ENCODE data around the gene CLSTN3. TPM values are rescaled to one million over a fixed set of nuclear protein-coding genes. Genes with fewer than 3 reads are reported as not detected.

The CLSTN3 gene
- total and polyA plus RNA-seq, 2 of the 13 experiments (the other 11 are each of a cell fraction or from before 2014, with no cell fraction given) = 26.2 to 94.1 TPM

DNA sequence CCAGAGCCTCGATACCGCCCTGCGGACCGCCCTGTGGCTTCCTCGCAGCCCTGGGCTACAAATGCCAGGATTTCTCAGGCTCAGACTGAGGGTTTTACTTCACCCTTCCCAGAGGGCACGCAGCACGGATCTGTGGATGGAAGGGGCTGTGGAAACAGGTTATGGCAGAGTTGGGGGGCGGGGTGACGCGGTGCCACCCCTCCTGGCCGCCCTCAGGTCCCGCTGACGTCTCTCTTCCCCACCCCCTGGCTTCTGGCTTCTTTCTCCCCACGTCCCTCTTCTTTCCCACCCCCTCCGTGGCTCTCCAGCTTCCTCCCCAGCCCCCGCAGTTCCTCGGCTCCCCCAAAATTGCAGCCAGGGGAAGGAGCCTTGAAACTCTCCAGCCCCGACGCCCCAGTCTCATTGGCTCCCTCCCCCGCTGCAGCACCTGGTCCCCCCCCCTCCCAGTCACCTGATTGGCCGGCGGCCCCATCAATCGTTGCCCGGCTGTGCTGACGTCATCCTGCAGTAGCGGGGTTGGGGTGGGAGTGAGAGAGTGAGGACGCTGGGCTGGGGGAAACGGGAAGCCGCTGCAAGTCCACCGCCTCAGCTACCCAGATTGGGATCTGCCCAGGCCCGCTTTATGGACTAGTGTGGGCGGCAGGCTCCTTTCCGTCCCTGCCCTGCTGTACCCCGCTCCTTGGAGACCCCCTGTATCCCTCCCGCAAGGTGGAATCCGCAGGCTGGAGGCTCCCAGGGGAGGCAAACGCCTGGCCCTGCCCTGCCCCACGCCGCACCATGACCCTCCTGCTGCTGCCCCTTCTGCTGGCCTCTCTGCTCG, at the start of gene CLSTN3 (continued):
- TF ChIP-seq ZNF451 (CRISPR knock-in tag; IDR thresholded peaks at IDR 0.05) (no peak), ZNF335 (CRISPR knock-in tag; IDR thresholded peaks at IDR 0.05) (0 out of 2 replicates have a peak, but pooled peaks have one; percentile 22), ZNF12 (CRISPR knock-in tag; IDR thresholded peaks at IDR 0.05) (no peak), MXD4 (CRISPR knock-in tag; IDR thresholded peaks at IDR 0.05) (0 out of 2 replicates have a peak, but pooled peaks have one; percentile 12), ZNF577 (CRISPR knock-in tag; IDR thresholded peaks at IDR 0.05; ENCODE audit: borderline replicate concordance, low read depth) (no peak), MEF2D (CRISPR knock-in tag; IDR thresholded peaks at IDR 0.05) (0 out of 2 replicates have a peak, but pooled peaks have one; percentile 13), HNF4A (CRISPR knock-in tag; IDR thresholded peaks at IDR 0.05) (no peak), GATAD2A (CRISPR knock-in tag; IDR thresholded peaks at IDR 0.05) (no peak), ELF3 (CRISPR knock-in tag; IDR thresholded peaks at IDR 0.05) (no peak; the same call in 1 of the 2 replicates), SIN3B (IDR thresholded peaks at IDR 0.05; ENCODE audit: low read length) (no peak), KMT2B (CRISPR knock-in tag; IDR thresholded peaks at IDR 0.05) (no peak), RAD21 (CRISPR knock-in tag; IDR thresholded peaks at IDR 0.05) (no peak; the same call in 1 of the 2 replicates)
- TF ChIP-seq, protein P1, sequence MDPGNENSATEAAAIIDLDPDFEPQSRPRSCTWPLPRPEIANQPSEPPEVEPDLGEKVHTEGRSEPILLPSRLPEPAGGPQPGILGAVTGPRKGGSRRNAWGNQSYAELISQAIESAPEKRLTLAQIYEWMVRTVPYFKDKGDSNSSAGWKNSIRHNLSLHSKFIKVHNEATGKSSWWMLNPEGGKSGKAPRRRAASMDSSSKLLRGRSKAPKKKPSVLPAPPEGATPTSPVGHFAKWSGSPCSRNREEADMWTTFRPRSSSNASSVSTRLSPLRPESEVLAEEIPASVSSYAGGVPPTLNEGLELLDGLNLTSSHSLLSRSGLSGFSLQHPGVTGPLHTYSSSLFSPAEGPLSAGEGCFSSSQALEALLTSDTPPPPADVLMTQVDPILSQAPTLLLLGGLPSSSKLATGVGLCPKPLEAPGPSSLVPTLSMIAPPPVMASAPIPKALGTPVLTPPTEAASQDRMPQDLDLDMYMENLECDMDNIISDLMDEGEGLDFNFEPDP (CRISPR knock-in tag; conservative IDR thresholded peaks at IDR 0.05) = no peak
- TF ChIP-seq, protein P2, sequence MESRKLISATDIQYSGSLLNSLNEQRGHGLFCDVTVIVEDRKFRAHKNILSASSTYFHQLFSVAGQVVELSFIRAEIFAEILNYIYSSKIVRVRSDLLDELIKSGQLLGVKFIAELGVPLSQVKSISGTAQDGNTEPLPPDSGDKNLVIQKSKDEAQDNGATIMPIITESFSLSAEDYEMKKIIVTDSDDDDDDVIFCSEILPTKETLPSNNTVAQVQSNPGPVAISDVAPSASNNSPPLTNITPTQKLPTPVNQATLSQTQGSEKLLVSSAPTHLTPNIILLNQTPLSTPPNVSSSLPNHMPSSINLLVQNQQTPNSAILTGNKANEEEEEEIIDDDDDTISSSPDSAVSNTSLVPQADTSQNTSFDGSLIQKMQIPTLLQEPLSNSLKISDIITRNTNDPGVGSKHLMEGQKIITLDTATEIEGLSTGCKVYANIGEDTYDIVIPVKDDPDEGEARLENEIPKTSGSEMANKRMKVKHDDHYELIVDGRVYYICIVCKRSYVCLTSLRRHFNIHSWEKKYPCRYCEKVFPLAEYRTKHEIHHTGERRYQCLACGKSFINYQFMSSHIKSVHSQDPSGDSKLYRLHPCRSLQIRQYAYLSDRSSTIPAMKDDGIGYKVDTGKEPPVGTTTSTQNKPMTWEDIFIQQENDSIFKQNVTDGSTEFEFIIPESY (CRISPR knock-in tag; IDR thresholded peaks at IDR 0.05) = no peak
- TF ChIP-seq, protein P3, sequence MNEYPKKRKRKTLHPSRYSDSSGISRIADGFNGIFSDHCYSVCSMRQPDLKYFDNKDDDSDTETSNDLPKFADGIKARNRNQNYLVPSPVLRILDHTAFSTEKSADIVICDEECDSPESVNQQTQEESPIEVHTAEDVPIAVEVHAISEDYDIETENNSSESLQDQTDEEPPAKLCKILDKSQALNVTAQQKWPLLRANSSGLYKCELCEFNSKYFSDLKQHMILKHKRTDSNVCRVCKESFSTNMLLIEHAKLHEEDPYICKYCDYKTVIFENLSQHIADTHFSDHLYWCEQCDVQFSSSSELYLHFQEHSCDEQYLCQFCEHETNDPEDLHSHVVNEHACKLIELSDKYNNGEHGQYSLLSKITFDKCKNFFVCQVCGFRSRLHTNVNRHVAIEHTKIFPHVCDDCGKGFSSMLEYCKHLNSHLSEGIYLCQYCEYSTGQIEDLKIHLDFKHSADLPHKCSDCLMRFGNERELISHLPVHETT (CRISPR knock-in tag; conservative IDR thresholded peaks at IDR 0.05) = no peak
- TF ChIP-seq, protein P4, sequence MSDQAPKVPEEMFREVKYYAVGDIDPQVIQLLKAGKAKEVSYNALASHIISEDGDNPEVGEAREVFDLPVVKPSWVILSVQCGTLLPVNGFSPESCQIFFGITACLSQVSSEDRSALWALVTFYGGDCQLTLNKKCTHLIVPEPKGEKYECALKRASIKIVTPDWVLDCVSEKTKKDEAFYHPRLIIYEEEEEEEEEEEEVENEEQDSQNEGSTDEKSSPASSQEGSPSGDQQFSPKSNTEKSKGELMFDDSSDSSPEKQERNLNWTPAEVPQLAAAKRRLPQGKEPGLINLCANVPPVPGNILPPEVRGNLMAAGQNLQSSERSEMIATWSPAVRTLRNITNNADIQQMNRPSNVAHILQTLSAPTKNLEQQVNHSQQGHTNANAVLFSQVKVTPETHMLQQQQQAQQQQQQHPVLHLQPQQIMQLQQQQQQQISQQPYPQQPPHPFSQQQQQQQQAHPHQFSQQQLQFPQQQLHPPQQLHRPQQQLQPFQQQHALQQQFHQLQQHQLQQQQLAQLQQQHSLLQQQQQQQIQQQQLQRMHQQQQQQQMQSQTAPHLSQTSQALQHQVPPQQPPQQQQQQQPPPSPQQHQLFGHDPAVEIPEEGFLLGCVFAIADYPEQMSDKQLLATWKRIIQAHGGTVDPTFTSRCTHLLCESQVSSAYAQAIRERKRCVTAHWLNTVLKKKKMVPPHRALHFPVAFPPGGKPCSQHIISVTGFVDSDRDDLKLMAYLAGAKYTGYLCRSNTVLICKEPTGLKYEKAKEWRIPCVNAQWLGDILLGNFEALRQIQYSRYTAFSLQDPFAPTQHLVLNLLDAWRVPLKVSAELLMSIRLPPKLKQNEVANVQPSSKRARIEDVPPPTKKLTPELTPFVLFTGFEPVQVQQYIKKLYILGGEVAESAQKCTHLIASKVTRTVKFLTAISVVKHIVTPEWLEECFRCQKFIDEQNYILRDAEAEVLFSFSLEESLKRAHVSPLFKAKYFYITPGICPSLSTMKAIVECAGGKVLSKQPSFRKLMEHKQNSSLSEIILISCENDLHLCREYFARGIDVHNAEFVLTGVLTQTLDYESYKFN (CRISPR knock-in tag; conservative IDR thresholded peaks at IDR 0.05) = no peak
- TF ChIP-seq, protein P5, sequence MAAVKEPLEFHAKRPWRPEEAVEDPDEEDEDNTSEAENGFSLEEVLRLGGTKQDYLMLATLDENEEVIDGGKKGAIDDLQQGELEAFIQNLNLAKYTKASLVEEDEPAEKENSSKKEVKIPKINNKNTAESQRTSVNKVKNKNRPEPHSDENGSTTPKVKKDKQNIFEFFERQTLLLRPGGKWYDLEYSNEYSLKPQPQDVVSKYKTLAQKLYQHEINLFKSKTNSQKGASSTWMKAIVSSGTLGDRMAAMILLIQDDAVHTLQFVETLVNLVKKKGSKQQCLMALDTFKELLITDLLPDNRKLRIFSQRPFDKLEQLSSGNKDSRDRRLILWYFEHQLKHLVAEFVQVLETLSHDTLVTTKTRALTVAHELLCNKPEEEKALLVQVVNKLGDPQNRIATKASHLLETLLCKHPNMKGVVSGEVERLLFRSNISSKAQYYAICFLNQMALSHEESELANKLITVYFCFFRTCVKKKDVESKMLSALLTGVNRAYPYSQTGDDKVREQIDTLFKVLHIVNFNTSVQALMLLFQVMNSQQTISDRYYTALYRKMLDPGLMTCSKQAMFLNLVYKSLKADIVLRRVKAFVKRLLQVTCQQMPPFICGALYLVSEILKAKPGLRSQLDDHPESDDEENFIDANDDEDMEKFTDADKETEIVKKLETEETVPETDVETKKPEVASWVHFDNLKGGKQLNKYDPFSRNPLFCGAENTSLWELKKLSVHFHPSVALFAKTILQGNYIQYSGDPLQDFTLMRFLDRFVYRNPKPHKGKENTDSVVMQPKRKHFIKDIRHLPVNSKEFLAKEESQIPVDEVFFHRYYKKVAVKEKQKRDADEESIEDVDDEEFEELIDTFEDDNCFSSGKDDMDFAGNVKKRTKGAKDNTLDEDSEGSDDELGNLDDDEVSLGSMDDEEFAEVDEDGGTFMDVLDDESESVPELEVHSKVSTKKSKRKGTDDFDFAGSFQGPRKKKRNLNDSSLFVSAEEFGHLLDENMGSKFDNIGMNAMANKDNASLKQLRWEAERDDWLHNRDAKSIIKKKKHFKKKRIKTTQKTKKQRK (IDR thresholded peaks at IDR 0.05; ENCODE audit: low read length) = no peak

Measured in HepG2 (cell line).